Medulla oblongata (tissue), 1 donor: ENCODE results near the gene NME2.

Experiments
- DNase-seq: peaks from one replicate; pipeline ENCODE4 v3.0.0-alpha.2; 2015; ENCODE audit errors: extremely low spot score

NME2 gene

DNA sequence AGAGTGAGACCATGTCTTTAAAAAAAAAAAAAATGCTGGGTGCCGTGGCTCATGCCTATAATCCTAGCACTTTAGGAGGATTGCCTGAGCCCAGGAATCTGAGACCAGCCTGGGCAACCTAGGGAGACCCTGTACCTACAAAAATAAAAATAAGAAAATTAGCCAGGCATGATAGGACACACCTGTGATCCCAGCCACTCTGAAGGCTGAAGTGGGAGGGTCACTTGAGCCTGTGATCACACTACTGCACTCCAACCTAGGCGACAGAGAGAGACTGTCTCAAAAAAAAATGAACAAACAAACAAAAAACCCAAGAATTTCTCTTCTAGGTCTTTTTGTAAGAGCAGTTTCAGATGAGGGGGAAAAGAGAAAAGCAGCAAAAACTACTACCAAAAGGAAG lies 34.6 kb downstream of the NME2 start:
- no peak for DNase-seq

DNA sequence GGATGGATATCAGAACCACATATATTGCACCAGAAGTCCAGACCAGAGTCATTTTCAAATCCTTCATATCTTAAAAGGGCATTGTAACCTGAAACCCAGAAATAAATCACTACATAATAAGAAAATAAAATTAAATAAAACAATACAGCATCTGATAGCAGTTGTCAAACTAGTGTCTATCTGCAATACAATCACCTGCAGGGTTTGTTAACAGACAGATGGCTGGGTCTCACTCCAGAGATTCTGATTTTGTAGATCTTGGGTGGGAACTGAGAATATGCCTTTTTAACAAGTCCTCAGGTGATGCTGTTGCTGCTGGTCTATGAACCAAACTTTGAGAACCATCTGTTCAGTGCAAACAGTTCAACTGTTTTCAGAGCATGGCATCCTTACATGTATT lies 37.6 kb downstream of the NME2 start:
- DNase-seq: no peak

DNA sequence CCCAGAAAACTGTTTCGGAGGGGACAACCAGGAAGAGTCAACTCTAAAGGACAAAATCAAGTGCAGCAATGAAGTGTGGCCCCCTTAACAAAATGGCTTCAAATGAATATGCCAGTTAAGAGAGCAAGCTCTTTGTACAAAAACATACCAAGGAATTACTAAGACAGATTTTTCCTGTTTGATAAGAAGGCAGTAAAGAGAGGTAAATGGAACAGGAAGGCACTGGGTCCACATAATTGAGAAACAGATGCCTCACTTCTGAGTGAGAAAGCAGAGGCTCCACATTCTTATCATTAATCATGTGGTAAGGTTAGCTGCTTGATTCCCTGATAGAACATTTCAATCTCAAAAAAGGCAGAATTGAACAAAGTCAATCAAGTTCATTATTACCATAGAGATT lies 48.7 kb downstream of the NME2 start:
- no peak for DNase-seq

DNA sequence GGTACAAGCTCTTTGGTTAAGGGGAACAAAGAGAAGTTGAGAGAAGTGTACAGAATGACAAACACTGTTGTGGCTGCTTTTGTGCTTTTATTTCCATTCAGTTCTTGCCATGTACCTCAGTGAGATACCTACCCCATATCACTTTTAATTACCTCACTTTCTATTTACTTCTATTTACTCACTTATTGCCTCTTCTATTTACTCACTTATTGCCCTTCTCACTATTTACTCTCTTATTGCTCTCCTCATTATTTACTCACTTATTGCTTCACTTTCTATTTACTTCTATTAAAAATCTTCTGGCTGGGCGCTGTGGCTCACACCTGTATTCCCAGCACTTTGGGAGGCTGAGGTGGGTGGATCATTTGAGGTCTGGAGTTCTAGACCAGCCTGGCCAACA lies 51.7 kb downstream of the NME2 start:
- no peak for DNase-seq

DNA sequence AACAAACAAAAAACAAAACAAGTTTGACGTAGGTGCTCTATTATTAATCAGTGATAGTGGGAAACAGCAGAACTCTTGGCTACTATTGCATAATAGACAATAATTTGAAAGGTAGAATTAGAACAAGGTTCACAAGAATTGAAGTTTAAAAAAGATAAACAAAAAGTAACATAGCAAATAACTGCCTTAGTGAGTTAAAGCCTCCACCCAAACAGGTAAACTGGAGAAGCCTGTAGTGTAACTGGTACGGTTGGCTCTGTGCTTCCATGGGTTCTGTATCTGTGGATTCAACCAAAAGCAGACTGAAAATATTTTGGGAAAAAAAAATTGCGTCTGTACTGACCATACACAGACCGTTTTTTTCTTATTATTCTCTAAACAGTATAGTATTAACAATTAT lies 55.1 kb downstream of the NME2 start:
- no peak for DNase-seq
